Right hindlimb (tissue), 1 donor: ENCODE results near the gene NAA80.
"Not testable (repeated sequence)": the region's sequence is repeated elsewhere in the genome, so short reads cannot be mapped to it uniquely, and the experiment has no call there.

ENCODE experiments used
- DNase-seq: peaks from one replicate; pipeline ENCODE4 v3.0.0-alpha.2; 2018

Gene NAA80

DNA sequence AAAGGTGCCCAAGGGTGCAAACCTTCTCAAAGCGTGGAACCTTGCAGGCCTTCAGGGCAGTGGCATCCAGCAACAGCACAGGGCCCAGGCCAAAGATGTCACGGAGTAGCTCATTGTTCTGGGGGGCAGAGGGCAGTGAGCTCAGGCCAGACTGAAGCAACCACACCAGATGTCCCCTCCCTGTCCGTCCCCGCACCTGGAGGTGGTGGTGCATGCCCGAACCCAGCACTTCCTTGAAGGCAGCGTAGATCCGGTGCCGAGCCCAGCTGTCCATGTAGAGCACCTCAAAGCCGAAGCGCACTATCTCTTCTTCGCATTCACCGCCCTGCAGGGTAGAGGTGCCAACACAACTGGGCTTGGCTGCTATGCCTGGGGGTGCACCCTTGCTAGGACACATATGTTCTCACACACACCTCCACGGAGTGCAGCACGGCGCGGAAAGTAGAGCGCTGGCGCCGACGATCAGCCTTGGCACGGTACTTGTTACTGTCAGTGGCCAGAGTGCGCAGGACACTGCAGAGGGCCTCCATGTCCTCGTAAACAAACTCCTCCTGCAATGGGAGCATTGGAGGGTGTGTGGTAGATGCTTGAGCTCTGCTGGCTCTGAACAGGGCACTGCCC lies 10.7 kb downstream of the NAA80 start:
- no peak for DNase-seq

- no peak for DNase-seq
Measured at GRCh38 chr3:50287262-50287661, 11.9 kb downstream of the NAA80 start.

DNA sequence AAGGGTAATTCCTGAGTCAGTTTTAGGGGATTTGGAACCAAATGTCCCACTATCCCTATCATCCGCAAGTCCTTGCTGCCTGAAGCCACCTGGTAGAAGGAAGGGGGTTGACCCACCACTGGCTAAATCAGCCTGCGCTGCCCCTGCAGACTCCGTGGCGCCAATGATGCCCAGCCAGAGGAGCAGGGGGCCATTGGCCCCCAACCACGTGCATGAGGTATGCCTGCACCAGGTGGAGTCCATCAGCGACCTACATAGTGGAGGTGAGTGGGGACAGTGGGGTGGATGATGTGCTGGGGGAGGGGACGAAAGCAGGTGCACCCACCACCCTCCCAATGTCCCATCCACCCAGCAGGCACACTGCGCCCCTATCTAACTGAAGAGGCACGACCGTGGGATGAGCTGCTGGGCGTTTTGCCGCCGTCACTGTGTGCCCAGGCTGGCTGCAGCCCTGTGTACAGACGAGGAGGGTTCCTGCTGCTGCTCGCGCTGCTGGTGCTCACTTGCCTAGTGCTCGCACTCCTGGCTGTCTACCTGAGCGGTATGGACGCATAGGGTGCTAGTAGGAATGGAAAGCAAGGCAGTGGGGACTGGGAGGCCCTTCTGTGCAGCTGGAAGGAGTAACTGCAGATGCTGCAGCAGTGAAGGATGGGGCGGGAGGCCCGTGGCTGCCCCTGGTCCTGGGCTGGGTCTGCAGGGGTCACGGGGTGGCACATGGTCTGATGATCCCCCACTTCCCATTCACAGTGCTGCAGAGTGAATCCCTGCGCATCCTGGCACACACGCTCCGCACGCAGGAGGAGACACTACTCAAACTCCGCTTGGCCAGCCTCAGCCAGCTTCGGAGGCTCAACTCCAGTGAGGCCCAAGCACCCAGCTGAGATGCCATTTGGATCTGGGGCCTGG lies 12.6 kb downstream of the NAA80 start:
- DNase-seq = peak; percentile 18

DNA sequence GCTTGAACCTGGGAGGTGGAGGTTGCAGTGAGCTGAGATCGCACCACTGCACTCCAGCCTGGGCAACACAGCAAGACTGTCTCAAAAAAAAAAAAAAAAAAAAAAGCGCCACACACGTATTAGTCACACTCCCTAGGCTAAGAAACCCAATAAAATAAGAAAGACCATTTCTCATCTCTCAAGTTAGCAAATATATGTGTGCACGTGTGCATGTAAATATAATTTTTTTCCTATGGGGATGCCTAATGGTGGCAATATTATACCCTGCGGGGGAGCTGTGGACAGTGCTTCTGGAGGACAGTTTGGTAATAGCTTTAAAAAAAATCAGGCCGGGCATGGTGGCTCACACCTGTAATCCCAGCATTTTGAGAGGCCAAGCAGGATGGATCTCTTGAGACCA lies 15.1 kb downstream of the NAA80 start:
- not testable (repeated sequence) for DNase-seq

- DNase-seq = no peak
Measured at GRCh38 chr3:50279255-50280016, 19.8 kb downstream of the NAA80 start.

DNA sequence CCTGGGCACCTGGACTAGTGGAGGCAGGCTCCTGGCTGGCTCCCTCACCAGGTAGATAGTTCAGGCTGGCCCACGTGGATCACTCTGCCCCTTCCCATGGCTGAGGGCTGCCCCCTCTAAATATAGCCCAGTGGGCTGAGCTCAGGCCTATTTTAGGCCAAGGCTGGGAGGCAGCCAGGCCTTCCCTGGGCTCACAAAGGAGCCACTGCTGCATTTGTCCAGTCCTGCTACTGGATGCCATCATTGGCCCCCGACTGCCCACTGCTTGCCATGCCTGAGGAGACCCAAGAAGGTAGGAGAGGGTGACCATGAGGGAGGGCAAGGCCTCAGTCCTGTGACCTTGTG lies 20.4 kb downstream of the NAA80 start, which contains the start of gene LSMEM2:
Gene LSMEM2 (plus strand): TSS at position 208 of the 345 bp plus-strand sequence. CDS start 27 bp downstream, at position 235.
- no peak for DNase-seq

DNA sequence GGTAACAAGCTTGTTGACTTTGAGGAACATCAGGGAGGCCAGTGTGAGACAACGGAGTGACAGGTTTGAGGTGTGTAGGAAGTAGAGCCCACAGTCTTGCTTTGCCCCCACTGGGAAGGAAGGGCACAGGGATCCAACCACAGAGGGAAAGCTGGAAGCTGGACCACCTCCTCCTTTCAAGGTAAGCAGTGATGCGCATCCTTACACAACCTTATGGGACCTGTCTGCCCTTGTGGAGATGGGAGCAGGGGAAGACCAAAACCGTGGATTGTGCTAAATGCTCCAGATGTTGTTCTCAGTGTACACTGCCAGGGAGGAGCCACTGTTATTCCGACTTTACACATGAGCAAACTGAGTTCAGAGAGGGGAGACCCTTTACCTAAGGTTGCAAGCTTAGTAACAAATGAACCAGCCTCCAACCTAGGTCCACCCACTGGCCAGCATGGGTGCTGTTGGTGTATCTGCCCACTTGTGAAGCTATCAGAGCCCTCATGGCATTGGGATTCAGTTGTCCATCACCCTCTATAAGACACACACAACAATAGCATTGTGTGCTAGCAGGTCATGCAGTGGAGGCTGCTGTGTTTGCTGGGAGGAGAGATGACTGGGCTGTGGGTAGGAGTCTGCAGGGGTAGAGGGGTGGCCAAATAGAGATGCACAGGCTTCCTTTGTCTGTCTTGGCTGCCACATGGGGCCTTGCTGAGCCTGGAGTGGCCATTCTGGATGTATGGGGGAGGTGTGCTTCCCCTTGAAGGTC lies 20.9 kb downstream of the NAA80 start:
- no peak for DNase-seq

GRCh38 chr3:50276762-50277101 lies 22.5 kb downstream of the NAA80 start:
- DNase-seq = no peak

- no peak for DNase-seq
Measured at GRCh38 chr3:50275996-50276761, 23.0 kb downstream of the NAA80 start.

GRCh38 chr3:50275141-50275995 lies 23.8 kb downstream of the NAA80 start:
- no peak for DNase-seq

- DNase-seq = no peak
Measured at GRCh38 chr3:50274371-50275104, 24.7 kb downstream of the NAA80 start.

DNA sequence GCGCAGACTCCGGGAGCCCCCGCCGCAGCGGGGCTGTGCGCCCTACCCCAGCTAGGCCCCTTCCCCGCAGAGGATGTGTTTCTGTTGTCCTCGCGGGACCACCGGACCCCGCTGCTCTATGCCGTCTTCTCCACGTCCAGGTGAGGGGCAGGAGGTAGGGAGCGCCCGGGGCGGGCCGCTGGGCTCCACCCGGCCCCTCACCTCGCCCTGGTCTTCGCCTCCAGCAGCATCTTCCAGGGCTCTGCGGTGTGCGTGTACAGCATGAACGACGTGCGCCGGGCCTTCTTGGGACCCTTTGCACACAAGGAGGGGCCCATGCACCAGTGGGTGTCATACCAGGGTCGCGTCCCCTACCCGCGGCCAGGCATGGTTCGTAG lies 25.5 kb downstream of the NAA80 start:
- DNase-seq = no peak

- peak; percentile 87 for DNase-seq
Measured at GRCh38 chr3:50272911-50273688, 26.1 kb downstream of the NAA80 start.

DNA sequence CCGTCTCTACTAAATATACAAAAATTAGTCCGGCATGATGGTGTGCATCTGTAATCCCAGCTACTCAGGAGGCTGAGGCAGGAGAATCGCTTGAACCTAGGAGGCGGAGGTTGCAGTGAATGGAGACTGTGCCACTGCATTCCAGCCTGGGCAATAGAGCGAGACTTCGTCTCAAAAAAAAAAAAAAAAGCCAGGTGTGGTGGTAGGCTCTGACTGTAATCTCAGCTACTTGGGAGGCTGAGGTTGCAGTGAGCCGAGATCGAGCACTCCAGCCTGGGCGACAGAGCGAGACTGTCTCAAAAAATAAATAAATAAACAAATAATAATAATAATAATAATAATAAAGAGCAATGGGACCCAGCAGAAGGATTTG lies 26.7 kb downstream of the NAA80 start:
- not testable (repeated sequence) for DNase-seq

DNA sequence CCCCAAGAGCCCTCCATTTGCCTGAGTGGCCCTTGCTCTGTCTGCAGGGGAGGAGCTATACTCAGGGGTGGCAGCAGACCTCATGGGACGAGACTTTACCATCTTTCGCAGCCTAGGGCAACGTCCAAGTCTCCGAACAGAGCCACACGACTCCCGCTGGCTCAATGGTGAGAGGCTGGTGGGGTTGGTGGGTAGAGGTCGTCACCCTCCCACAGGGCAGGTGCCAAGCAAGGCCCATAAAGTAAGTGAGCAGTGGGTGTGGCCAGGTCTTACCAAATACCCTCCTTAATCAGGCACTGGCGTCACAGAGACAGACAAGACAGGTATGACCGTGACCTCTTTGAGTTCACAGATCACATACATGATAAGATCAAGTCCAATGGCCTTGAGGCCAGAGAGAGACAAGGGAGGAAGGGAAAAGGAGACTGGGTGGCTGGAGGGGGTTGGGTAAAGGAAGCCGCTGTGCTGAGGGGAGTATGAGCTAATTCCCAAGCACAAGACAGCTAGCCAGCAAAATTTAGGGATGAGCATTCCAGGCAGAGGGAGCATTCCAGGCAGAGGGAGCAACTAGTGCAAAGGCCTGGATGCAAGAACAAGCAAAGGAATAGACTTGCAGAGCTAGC lies 27.8 kb downstream of the NAA80 start:
- DNase-seq = no peak

GRCh38 chr3:50270422-50271224 lies 28.6 kb downstream of the NAA80 start:
- no peak for DNase-seq

GRCh38 chr3:50269977-50270413 lies 29.2 kb downstream of the NAA80 start:
- no peak for DNase-seq

DNA sequence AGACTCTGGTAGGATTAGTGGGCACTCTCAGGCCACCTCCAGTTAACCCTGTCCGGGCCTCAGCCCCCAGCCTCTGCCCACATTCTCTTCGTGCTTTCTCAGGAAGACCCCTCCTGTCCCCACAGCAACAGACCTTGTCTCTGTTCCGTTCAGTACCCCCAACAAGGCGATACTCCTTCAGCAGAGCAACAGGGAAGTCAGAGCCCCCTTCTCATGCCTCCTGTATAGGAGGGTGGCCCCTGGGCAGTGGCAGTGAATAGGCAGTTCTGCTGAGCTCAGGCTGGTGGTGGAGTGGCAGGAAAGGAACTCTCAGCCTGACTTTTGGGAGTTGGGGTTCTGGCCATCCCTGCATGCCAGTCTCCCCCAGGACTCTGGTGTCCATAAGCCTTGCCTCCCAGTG lies 29.7 kb downstream of the NAA80 start:
- no peak for DNase-seq
